ENCODE results near the gene SMIM35.

Gene SMIM35

GRCh38 chr11:118106789-118107335, 20.1 kb upstream of the SMIM35 start:
- no peak for TF ChIP-seq EZH2phosphoT487 (IDR thresholded peaks at IDR 0.05; ENCODE audit: low read depth)
- TF ChIP-seq, protein P1, sequence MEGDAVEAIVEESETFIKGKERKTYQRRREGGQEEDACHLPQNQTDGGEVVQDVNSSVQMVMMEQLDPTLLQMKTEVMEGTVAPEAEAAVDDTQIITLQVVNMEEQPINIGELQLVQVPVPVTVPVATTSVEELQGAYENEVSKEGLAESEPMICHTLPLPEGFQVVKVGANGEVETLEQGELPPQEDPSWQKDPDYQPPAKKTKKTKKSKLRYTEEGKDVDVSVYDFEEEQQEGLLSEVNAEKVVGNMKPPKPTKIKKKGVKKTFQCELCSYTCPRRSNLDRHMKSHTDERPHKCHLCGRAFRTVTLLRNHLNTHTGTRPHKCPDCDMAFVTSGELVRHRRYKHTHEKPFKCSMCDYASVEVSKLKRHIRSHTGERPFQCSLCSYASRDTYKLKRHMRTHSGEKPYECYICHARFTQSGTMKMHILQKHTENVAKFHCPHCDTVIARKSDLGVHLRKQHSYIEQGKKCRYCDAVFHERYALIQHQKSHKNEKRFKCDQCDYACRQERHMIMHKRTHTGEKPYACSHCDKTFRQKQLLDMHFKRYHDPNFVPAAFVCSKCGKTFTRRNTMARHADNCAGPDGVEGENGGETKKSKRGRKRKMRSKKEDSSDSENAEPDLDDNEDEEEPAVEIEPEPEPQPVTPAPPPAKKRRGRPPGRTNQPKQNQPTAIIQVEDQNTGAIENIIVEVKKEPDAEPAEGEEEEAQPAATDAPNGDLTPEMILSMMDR (IDR thresholded peaks at IDR 0.05; ENCODE audit: low read depth, low read length): no peak
- no peaks in the 10 kb centered on the region for H3K36me3 ChIP-seq (replicated peaks; ENCODE audit: low read depth, low read length)

DNA sequence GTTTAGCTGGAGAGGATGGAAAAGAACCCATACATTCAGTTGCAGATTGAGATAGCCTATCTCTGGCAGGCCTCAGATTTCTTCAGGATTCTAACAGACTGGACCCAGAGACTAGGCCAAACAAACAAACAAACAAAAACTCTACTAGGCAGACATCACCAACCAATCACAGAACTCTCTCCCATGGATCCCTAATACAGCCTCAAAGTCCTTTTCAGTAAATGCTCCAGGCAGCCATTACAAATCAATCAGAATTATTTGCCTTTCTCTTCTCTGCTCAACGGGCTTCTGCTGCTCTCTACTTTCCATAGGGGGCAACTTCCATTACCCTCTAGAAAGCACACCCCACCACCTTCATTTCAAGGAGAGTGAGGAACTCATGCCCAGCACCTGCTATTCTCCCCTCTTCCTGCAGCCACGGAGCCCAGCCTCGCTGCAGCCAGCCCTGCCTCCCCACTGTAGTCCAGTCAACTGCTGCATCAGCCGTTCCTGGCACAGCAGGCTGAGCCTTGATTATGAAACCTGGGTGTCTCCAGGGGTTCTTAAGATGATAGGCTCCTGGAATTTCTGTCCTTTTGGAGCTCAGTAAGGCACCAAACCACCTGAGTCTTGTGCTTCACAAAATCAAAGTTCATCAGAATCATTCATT, 19.0 kb upstream of the SMIM35 start:
- Histone ChIP-seq H3K4me1 (ENCODE audit: low read length) (no peaks in the 10 kb centered on the region), H2AFZ (ENCODE audit: low read depth, low read length) (no peak overlapping the region), H3K4me3 (ENCODE audit: low read length) (no peak overlapping the region), H4K20me1 (ENCODE audit: insufficient read depth, low read length) (no peaks in the 10 kb centered on the region), H3K27me3 (ENCODE audit: low read depth, low read length) (no peaks in the 10 kb centered on the region), H3K36me3 (replicated peaks; ENCODE audit: low read depth, low read length) (no peaks in the 10 kb centered on the region), H3K9ac (ENCODE audit: low read length) (no peak overlapping the region), H3K4me2 (ENCODE audit: low read length) (no peak overlapping the region), H3K27ac (ENCODE audit: low read length) (no peak overlapping the region), H3K79me2 (ENCODE audit: low read length) (no peaks in the 10 kb centered on the region), H3K9me3 (ENCODE audit: insufficient read depth, low read length) (no peaks in the 10 kb centered on the region)
- TF ChIP-seq EZH2phosphoT487 (IDR thresholded peaks at IDR 0.05; ENCODE audit: low read depth): no peak
- TF ChIP-seq, protein P1 (IDR thresholded peaks at IDR 0.05; ENCODE audit: low read depth, low read length): no peak

More at GRCh38 chr11:118106789-118107335, 20.1 kb upstream of the SMIM35 start:
- H3K9me3 ChIP-seq (ENCODE audit: insufficient read depth, low read length): no peaks in the 10 kb centered on the region
- H3K4me3 ChIP-seq (ENCODE audit: low read length): no peak overlapping the region
- H3K4me1 ChIP-seq (ENCODE audit: low read length): no peaks in the 10 kb centered on the region
- no peak overlapping the region for H2AFZ ChIP-seq (ENCODE audit: low read depth, low read length)
- H3K9ac ChIP-seq (ENCODE audit: low read length): no peak overlapping the region
- no peak overlapping the region for H3K4me2 ChIP-seq (ENCODE audit: low read length)
- no peaks in the 10 kb centered on the region for H3K79me2 ChIP-seq (ENCODE audit: low read length)
- no peaks in the 10 kb centered on the region for H3K27me3 ChIP-seq (ENCODE audit: low read depth, low read length)
- no peaks in the 10 kb centered on the region for H4K20me1 ChIP-seq (ENCODE audit: insufficient read depth, low read length)
- no peak overlapping the region for H3K27ac ChIP-seq (ENCODE audit: low read length)

DNA sequence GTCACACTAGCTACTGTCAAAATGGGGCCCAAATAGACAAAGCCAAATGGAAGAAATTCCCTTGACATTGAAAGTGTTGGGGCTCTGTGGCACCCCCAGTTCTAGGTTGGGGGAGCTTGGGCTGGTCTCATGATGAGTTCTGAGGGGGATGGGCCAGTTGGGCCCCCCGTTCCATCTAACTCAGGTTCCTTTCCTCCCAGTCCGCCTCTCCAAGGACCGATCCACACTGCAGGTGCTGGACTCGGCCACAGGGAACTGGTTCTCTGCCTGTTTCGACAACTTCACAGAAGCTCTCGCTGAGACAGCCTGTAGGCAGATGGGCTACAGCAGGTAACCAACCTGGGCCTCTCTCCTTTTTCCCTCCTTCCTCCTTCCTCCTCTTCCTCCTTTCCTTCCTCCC, 17.7 kb upstream of the SMIM35 start:
- H3K4me1 ChIP-seq (ENCODE audit: low read length): no peaks in the 10 kb centered on the region
- TF ChIP-seq, protein P1 (IDR thresholded peaks at IDR 0.05; ENCODE audit: low read depth, low read length): no peak
- no peak for TF ChIP-seq EZH2phosphoT487 (IDR thresholded peaks at IDR 0.05; ENCODE audit: low read depth)
- no peak overlapping the region for H2AFZ ChIP-seq (ENCODE audit: low read depth, low read length)
- H3K9me3 ChIP-seq (ENCODE audit: insufficient read depth, low read length): no peaks in the 10 kb centered on the region
- no peaks in the 10 kb centered on the region for H3K36me3 ChIP-seq (replicated peaks; ENCODE audit: low read depth, low read length)
- H3K4me2 ChIP-seq (ENCODE audit: low read length): no peak overlapping the region
- no peak overlapping the region for H3K4me3 ChIP-seq (ENCODE audit: low read length)
- H3K9ac ChIP-seq (ENCODE audit: low read length): no peak overlapping the region
- H3K79me2 ChIP-seq (ENCODE audit: low read length): no peaks in the 10 kb centered on the region
- H4K20me1 ChIP-seq (ENCODE audit: insufficient read depth, low read length): no peaks in the 10 kb centered on the region
- H3K27me3 ChIP-seq (ENCODE audit: low read depth, low read length): peaks cover 3% of the 10 kb centered on the region; the same call in 1 of the 2 replicates
- H3K27ac ChIP-seq (ENCODE audit: low read length): no peak overlapping the region

- no peaks in the 10 kb centered on the region for H3K36me3 ChIP-seq (replicated peaks; ENCODE audit: low read depth, low read length)
- no peak overlapping the region for H2AFZ ChIP-seq (ENCODE audit: low read depth, low read length)
- no peak overlapping the region for H3K9ac ChIP-seq (ENCODE audit: low read length)
- H4K20me1 ChIP-seq (ENCODE audit: insufficient read depth, low read length): no peaks in the 10 kb centered on the region
- no peak overlapping the region for H3K27ac ChIP-seq (ENCODE audit: low read length)
- no peak overlapping the region for H3K4me3 ChIP-seq (ENCODE audit: low read length)
- no peaks in the 10 kb centered on the region for H3K79me2 ChIP-seq (ENCODE audit: low read length)
- no peaks in the 10 kb centered on the region for H3K9me3 ChIP-seq (ENCODE audit: insufficient read depth, low read length)
- TF ChIP-seq, protein P1 (IDR thresholded peaks at IDR 0.05; ENCODE audit: low read depth, low read length): no peak
- no peak for TF ChIP-seq EZH2phosphoT487 (IDR thresholded peaks at IDR 0.05; ENCODE audit: low read depth)
- H3K27me3 ChIP-seq (ENCODE audit: low read depth, low read length): peaks cover 9% of the 10 kb centered on the region
- H3K4me1 ChIP-seq (ENCODE audit: low read length): no peaks in the 10 kb centered on the region
- no peak overlapping the region for H3K4me2 ChIP-seq (ENCODE audit: low read length)
These were observed 16.0 kb upstream of the SMIM35 start for GRCh38 chr11:118102721-118103261.
